Astrocyte (in vitro differentiated cells and primary cell): ENCODE measurements around the gene TMEM222.

Source experiments
- CTCF ChIP-seq: IDR thresholded peaks from 2 replicates; pipeline ENCODE4 v1.5.1; 2011; ENCODE audit warnings: low read depth, mild to moderate bottlenecking, inconsistent platforms, low read length, moderate library complexity; ENCODE audit not compliant: insufficient read depth
- EZH2 ChIP-seq: IDR thresholded peaks from 2 replicates; pipeline ENCODE4 v1.6.1; 2012; ENCODE audit warnings: mild to moderate bottlenecking, low read length, inconsistent platforms; ENCODE audit not compliant: insufficient read depth

GRCh38 chr1:27363766-27364695 is 42.1 kb downstream of the TMEM222 start:
- no peak for TF ChIP-seq CTCF
- TF ChIP-seq EZH2: no peak
